ENCODE data around the gene NAA80.

Gene NAA80

DNA sequence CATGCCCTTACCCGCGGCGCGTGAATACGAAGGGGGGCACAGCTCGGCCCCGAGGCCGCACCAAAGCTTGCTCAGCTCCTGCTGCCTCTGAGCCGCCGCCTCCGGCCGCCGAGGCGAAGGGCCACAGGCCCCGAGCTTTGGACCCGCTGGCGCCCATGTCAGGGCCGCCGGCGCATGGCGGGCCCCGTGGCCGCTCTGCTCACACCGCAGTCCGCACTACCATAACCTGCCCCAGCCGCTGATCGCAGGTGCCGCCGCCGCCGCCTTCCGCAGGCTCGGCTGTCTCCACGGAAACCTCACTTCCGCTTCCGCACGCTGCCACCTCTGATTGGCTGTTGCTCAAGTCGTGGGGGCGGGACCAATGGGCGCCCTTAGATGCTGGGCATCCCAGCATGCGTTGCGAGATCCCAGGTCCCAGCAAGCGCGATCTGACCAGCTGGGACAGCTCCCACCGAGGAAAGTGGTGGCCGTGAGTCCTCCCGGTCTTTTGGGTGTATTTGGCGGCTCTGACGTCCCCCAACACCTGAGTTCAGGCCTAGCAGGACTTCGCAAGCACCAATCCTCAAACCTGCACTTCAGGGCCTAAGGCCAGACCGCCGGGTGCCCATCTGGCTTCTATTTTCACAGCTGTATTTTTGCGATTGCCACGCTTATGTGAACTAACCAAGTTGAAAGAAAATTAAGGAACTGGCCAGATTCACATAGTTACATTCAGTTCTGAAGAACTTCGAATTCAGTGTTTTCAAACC, 28.9 kb upstream of the NAA80 start, which contains the start of gene TUSC2:
TUSC2 (minus strand) TSS at position 281 of the 749 bp plus-strand sequence; CDS start at position 157, 124 bp downstream.
- TF ChIP-seq, protein P1, sequence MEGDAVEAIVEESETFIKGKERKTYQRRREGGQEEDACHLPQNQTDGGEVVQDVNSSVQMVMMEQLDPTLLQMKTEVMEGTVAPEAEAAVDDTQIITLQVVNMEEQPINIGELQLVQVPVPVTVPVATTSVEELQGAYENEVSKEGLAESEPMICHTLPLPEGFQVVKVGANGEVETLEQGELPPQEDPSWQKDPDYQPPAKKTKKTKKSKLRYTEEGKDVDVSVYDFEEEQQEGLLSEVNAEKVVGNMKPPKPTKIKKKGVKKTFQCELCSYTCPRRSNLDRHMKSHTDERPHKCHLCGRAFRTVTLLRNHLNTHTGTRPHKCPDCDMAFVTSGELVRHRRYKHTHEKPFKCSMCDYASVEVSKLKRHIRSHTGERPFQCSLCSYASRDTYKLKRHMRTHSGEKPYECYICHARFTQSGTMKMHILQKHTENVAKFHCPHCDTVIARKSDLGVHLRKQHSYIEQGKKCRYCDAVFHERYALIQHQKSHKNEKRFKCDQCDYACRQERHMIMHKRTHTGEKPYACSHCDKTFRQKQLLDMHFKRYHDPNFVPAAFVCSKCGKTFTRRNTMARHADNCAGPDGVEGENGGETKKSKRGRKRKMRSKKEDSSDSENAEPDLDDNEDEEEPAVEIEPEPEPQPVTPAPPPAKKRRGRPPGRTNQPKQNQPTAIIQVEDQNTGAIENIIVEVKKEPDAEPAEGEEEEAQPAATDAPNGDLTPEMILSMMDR (IDR thresholded peaks at IDR 0.05; ENCODE audit: low read length, missing control alignments) = no peak
- peak within 1 kb of the TSS; percentile 88 for H3K4me3 ChIP-seq (replicated peaks; ENCODE audit: low read depth, low read length)
- peak; percentile 97 for DNase-seq (ENCODE audit: low read depth)

DNA sequence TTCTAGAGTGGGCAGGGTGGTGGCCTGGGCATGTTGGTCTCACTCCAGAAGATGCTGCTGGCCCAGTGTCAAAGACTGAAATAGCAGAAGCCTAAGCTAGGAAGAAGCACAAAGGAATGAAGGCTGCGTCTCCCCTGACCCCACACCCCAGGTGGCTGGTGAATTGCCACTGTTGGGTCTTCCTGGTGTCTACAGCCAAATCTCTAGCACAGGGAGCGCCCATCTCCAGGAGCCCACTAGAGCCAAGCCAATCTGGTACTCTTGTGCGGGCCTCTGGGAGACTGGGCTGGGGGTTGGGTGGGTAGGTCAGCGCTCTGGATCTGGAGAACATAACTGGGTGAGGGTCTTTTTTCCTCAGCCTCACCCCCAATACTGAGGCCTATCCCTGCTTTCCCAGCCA, 27.9 kb upstream of the NAA80 start:
- peak overlapping the region; percentile 88 for H3K4me3 ChIP-seq (replicated peaks; ENCODE audit: low read depth, low read length)
- TF ChIP-seq, protein P1 (IDR thresholded peaks at IDR 0.05; ENCODE audit: low read length, missing control alignments) = no peak
- no peak for DNase-seq (ENCODE audit: low read depth)

DNA sequence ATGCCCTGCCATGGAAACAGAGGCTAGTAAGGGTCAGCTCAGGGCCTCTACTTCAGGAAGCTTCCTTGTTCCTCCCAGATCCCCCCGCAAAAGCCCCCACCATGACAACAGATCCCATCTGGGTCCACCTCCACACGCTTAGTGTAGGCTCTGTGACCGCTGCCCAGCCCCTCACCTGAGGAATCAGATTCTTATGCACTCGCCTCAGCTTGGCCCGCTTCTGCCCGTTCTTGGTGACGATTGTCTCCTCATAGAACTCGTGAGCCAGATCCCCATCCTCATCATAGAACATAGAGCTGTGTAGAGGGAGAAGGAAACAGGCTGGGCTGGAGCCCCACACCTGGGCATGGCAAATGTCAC, 27.0 kb upstream of the NAA80 start:
- no peak for DNase-seq (ENCODE audit: low read depth)
- H3K4me3 ChIP-seq (replicated peaks; ENCODE audit: low read depth, low read length) = no peak overlapping the region
- TF ChIP-seq, protein P1 (IDR thresholded peaks at IDR 0.05; ENCODE audit: low read length, missing control alignments) = no peak

DNA sequence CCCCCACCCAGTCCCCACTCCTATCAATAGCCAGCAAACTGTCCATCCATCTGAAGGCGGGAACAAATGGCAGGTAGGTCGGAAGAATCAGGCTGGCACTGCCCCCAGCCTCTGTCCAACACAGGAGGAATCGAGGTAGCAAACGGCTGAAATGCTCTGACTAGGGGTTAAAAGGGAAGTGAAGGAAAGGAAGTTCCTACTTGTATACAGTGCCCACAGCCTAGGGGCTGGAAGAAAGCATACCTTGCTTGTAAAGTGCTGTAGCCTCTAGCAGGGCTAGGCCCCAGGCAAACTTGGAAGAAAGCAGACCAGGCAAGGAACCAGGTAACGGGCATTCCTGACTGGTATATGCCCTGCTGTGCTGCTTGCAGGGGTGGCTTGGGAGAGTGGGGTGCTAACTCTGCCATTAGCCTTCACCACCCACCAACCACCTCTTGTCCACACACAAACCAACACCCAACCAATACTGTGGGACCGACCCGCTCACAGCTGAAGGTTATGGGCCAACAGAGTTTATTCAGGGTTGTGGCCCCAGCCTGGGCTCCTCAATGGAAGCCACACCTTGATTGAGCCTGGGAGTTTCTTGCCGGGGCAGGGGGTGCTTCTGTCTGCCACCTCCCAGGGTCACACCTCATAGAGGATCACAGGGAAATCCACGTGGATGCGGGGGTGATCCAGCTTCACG, 26.4 kb upstream of the NAA80 start:
- no peak overlapping the region for H3K4me3 ChIP-seq (replicated peaks; ENCODE audit: low read depth, low read length)
- TF ChIP-seq, protein P1 (IDR thresholded peaks at IDR 0.05; ENCODE audit: low read length, missing control alignments) = no peak
- no peak for DNase-seq (ENCODE audit: low read depth)

DNA sequence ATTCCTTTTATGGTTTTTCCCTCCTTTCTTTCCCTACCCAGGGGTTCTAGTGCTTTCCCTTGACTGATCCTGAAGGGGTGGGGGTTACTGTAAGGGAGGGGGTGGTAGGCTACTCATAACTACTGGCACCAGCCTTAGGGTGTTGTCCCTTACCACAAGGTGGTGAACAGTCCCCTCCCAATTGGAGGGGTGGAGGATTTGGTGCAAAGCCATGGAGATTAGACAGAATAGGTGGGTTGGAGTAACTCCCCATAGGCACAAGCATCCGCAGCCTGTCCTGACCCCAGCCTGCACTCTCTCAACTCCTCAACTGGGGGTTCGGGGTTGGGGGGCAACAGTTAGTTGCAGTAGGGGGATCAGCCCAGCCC, 25.9 kb upstream of the NAA80 start:
- TF ChIP-seq, protein P1 (IDR thresholded peaks at IDR 0.05; ENCODE audit: low read length, missing control alignments) = no peak
- no peak for DNase-seq (ENCODE audit: low read depth)
- H3K4me3 ChIP-seq (replicated peaks; ENCODE audit: low read depth, low read length) = no peak overlapping the region

DNA sequence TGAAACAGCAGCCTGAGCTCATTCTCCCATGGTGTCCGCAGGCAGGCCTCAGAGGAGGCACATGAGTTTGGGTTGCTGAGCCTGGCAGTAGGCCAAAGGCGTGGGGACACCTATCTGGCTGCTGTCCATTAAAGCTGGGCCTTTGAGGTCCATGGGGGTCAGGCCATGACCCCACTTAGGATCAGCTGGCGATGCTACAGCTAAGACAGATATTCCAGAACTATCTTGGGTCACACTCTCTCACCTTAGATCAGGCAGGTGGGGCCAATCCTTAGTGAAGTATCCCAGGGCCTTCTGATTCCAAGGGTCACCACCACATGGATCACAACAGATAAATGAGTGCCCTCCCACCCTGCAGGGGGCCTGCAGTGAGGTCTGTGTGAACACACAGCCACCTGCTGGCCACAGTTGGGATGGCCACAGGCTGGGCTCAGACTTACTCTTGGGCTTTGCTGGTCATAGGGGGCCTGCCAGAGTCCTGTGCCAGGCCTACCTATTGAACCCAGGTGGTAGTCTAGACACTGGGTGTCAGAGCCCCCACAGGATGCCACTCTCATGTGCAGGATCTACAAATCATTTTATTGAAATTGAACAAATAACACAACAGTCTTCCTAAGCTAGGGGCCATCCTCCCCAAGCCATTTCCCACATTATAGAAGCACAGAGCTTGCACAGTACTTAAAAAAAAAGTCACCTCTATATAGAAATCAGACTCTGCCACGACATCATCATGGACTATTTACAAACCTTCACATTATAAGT, 25.3 kb upstream of the NAA80 start:
- H3K4me3 ChIP-seq (replicated peaks; ENCODE audit: low read depth, low read length) = no peak overlapping the region
- DNase-seq (ENCODE audit: low read depth) = peak; percentile 73
- TF ChIP-seq, protein P1 (IDR thresholded peaks at IDR 0.05; ENCODE audit: low read length, missing control alignments) = peak; percentile 89
